GM18858 (cell line): Measurements from ENCODE around the gene GSTCD.
"Not testable (repeated sequence)": the region's sequence is repeated elsewhere in the genome, so short reads cannot be mapped to it uniquely, and the experiment has no call there.

Source experiments
- ATAC-seq: cut with Tn5 transposase; IDR thresholded peaks from one replicate; pipeline ENCODE4 v1.9.1; 2021; ENCODE audit not compliant: unreplicated experiment

GSTCD gene

DNA sequence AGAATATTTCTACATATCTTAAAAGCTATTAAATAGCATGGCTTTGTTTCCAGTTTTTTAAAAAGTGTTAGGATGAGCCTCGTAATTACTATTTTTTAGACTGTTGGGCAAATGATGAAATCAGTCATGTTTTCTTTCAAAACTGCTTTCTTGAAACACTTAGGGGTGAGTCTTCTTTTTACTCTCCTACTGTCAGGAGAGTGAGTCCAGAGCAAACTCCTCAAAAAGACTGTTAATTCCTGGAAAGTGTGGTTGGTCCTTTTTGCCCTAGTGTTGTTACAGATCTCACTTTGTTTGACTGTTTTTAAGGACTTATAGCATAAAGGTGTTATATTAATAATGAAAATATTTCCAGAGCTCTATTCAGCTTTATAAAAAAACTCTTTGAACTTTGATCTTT, 6.3 kb downstream of the GSTCD start:
- ATAC-seq: no peak

DNA sequence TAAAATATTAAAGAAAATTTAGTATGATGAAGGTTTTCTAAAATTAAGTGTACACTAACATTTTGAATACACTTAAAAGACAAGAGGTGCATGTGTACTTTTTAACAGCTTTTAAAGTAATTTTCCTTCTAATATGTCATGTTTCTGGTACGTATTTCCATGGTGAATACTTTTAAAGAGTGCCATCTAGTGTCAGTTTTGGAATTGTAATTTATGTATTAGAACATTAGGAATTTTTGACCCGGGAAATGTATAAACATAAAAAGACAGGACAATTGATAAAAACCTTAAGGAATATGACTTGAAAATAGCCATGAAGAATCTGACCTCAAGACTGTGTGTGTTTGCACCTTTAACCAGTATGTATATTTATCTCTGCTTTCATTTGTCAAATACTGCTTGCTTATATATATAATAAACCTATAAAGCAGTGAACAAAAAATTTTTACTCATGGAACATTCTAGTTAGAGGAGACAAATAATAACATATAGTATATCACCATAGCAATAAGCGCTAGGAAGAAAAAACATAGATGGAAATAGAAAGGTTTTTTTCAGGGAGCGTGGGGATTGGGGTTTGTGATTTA, 7.2 kb downstream of the GSTCD start:
- ATAC-seq: no peak

DNA sequence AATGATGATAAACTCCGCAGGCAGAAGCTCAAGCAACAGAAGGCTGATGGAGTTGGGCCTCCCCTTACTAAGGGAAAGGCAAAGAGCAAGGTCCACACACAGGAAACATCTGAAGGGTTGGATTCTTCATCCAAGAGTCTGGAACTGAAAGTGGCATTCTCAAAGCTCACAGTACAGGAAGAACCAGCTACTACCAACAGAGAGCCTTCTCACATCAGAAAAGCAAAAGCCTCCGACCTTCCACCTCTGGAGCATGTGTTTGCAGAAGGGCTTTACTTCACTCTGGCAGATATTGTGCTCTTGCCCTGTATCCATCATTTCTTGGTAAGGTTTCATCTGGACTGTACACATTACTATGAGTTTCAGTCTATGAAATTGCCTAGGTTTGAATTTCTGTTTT, 10.6 kb downstream of the GSTCD start:
- no peak for ATAC-seq

DNA sequence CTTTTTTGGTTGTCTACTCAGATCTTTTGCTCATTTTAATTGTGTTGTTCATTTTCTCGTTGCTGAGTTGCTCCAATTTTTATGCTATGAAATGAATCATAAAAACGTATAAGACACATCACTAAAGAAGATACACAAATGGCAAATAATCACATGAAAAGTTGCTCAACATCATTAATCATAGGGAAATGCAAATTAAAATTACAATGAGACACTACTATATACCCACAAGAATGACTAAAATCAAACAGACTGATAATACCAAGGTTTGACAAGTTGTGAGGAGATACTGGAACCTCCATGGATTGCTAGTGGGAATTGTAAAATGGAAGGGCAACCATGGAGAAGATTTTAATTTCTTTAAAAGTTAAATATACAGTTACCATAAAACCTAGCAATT, 17.0 kb downstream of the GSTCD start:
- no peak for ATAC-seq

DNA sequence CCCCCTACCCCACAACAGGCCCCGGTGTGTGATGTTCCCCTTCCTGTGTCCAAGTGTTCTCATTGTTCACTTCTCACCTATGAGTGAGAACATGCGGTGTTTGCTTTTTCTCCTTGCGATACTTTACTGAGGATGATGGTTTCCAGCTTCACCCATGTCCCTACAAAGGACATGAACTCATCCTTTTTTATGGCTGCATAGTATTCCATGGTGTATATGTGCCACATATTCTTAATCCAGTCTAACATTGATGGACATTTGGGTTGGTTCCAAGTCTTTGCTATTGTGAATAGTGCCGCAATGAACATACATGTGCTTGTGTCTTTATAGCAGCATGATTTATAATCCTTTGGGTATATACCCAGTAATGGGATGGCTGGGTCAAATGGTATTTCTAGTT, 21.3 kb downstream of the GSTCD start:
- not testable (repeated sequence) for ATAC-seq

DNA sequence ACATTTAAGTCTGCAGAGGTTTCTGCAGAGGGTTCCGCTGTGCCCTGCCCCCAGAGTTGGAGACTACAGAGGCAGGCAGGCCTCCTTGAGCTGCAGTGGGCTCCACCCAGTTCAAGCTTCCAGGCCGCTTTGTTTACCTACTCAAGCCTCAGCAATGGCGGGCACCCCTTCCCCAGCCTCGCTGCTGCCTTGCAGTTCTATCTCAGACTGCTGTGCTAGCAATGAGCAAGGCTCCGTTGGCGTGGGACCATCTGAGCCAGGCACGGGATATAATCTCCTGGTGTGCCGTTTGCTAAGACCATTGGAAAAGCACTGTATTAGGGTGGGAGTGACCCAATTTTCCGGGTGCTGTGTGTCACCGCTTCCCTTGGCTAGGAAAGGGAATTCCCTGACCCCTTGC, 26.6 kb downstream of the GSTCD start:
- ATAC-seq: not testable (repeated sequence)

DNA sequence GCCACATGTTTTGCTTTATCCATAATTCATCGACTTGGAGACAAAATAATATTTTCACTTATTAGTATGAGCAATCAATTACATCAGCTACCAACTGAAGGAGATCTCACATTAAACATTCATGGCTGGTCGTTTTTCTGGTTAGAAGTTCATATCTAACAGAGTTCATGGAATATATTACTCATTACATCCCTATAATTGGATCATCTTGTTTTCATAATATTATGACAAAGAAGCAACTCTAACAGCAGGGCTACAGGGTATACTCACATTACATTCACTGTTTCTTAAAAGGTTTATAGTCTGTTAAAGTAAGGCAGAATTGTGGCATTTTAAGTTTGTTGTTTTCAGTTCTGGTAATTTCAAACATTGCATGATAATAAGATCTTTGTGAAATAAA, 33.0 kb downstream of the GSTCD start:
- no peak for ATAC-seq

DNA sequence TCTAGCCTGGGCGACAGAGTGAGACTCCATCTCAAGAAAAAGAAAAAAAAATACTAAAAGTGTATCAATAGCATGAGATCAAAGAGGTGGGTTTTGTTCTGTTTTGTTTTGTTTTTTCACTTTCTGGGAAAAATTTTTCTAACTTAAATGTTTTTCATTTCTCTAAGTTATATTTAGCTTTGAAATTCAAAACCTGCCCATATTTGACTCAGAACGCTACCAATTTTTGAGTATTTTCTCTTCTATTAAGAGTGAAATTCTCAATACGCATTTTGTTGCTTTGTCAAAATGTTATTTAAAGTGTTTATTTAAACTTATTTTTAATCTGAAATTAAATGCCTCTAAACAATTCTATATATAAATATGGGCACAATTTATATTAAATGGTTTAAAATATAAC, 39.6 kb downstream of the GSTCD start:
- ATAC-seq: no peak

DNA sequence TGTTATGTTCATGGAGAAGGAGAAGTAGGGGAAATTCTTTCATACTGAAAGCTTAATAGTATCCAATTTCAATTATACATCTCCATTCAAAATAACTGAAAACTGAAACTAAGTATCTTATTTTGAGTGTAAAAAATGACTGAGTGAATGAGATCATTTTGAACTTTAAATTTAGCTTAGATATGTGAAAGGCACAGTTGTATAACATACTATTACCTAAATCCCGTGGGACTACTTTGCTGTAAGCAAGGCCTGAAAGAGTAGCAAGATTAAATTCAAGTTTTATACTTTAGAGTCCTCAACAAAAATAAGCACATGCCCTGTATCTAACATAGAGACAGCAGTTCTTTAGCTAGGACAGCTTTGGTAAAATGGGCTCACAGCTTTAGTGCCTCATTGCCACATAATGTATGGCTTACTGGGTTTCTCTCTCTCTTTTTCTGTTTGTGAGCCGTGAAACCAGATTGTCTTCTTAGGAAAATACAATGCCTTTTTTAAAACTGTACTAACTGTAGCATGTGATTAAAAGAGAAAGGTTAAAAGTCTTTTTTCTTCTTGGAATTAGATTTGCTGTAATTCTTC, 43.2 kb downstream of the GSTCD start:
- ATAC-seq: no peak

DNA sequence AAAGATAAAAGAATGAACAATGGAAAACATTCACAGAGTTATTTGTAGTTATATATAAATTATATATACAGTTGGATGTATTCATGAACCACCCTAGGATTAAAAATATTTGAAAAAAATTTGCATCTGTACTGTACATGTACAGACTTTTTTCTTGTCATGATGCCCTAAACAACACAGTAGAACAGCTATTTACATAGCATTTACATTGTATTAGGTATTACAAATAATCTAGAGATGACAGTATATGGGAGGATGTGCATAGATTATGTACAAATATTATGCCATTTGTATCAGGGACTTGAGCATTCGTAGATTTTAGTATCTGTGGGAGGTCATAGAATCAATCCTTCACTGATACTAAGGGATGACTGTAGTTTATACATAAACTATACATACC, 44.8 kb downstream of the GSTCD start:
- ATAC-seq: no peak

DNA sequence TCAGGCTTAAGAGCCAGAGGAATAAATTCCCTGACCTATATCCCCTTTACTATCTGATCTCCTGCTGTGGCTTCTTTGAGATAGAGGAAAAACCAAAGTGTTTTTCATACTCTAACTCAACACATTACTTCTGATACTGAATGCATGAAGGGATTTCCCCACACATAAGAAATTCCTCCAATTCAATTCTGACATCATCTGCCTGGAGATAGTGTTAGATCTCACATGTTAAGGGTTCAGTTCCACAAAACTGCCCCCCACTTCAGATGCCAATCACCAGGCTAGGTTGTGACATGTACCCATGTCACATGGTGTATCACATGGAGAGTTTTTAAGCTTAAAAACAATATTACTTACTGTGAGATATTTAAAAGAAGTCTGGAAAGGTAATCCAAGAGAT, 46.8 kb downstream of the GSTCD start:
- ATAC-seq: no peak

DNA sequence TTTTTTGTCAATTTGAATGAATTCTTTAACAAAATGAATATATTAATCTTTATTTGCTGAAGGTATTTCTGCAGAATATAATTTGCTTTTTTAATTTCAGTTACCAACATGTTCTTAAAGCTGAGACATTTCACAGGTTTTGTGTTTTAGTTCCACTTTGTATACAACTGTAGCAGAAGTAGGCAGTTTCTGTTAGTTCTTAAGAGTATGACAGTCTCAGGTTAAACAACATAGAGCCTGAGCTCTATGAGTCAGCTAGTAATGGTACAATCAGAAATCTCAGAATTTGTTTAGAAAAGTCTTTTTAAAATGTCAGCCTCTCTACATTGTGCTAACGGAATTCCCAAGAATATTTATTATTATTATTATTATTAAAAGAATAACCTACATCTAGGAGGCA, 50.4 kb downstream of the GSTCD start:
- peak; percentile 42 for ATAC-seq

DNA sequence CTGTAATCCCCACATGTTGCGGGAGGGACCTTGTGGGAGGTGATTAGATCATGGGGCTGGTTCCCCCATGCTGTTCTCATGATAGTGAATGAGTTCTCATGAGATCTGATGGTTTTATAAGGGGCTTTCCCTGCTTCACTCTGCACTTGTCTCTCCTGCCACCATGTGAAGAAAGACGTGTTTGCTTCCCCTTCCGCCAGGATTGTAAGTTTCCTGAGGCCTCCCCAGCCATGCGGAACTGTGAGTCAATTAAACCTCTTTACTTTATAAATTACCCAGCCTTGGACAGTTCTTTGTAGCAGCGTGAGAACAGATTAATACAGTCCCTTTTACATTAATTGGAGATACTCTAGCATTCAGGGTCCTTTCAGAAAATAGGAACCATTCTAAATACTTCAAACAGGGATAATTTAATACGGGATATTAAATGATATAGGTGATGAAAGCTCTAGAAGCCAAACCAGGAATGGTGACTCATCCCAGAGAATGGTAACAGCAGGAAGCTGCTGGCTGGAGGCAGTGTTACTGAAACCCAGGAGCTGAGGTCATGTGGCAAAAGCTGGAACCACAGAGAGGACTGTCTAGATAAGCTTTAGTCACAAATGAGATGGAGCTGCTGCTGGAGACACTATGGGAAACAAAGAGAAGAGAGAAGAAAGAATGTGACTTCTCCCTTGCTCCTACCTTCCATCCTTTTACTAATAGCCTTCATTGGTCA, 57.3 kb downstream of the GSTCD start:
- no peak for ATAC-seq

DNA sequence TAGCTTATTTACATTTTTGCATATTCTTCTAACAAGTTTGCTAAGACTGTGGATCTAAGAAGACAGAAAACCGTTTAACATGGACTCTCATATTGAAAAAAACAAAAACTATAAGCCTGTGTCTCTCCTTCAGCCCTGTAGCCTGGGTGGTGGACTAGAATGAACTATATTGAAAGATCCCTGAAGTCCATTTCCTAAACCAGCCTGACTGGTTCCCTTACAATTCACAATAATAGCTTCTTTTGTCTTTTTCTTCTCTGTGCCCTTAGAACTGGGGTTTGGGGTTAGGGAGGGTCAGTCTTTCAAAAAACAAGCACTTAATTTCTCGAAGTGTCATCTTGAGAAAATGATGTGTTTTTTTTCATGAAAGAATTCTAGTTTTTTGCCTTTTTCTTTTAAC, 59.0 kb downstream of the GSTCD start:
- ATAC-seq: no peak

DNA sequence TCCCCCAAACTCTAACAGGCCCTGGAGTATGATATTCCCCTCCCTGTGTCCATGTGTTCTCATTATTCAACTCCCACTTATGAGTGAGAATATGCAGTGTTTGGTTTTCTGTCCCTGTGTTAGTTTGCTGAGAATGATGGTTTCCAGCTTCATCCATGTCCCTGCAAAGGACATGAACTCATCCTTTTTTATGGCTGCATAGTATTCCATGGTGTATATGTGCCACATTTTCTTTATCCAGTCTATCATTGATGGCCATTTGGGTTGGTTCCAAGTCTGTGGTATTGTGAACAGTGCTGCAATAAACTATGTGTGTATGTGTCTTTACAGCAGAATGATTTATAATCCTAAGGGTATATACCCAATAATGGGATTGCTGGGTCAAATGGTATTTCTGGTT, 61.9 kb downstream of the GSTCD start:
- not testable (repeated sequence) for ATAC-seq

DNA sequence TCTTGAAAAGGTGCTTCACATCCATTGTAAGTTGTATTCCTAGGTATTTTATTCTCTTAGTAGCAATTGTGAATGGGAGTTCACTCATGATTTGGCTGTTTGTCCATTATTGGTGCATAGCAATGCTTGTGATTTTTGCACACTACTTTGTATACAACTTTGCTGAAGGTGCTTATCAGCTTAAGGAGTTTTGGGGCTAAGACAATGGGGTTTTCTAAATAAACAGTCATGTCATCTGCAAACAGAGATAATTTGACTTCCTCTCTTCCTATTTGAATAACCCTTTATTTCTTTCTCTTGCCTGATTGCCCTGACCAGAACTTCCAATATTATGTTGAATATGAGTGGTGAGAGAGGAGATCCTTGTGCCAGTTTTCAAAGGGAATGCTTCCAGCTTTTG, 63.5 kb downstream of the GSTCD start:
- ATAC-seq: not testable (repeated sequence)

DNA sequence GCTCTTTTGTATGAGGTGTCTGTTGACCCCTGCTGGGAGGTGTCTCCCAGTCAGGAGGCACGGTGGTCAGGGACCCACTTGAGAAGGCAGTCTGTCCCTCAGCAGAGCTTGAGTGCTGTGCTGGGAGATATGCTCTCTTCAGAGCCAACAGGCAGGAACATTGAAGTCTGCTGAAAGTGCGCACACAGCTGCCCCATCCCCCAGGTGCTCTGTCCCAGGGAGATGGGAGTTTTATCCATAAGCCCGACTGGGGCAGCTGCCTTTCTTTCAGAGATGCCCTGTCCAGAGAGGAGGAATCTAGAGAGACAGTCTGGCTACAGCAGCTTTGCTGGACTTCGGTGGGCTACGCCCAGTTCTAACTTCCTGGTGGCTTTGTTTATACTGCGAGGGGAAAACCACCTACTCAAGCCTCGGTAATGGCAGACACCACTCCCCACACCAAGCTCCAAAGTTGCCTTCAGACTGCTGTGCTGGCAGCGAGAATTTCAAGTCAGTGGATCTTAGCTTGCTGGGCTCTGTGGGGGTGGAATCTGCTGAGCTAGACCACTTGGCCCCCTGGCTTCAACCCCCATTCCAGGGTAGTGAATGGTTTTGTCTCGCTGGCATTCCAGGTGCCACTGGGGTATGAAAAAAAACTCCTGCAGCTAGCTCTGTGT, 67.3 kb downstream of the GSTCD start:
- ATAC-seq: not testable (repeated sequence)

DNA sequence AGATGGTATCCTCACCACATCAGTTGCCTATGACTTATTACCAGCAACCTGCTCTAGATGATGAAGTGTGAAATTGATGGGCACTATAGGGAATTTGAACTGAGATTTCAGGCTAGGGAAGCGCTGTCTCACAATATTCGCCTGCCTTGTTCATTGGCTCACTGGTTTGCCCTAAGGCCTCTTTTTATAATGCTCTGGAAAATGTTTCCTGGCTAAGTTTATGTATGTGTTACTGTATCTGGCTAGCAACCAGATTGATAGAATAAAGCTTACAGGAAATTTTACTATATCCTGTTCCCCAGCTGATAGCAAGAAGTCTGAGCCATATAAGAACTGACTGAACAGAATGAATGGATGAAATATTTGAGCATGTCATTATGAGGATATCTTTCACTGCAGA, 71.6 kb downstream of the GSTCD start:
- ATAC-seq: no peak

DNA sequence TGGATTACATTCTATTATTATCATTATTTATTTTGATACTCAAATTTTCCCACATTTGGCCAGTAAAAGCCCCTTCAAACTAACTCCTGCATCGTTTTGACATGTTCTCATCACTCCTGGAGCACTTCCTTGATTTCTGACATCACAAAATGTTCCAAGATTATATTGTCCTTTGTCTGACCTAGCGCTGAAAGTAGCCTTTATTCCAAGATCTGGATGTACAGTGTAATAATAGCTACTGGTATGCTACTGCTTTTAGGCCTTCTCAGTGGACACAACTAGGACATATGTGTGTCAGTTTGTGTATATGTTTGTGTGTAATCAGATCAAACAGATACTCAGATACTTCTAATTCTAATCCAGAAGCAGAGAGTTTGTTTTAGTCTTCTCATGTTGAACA, 76.2 kb downstream of the GSTCD start:
- ATAC-seq: no peak

DNA sequence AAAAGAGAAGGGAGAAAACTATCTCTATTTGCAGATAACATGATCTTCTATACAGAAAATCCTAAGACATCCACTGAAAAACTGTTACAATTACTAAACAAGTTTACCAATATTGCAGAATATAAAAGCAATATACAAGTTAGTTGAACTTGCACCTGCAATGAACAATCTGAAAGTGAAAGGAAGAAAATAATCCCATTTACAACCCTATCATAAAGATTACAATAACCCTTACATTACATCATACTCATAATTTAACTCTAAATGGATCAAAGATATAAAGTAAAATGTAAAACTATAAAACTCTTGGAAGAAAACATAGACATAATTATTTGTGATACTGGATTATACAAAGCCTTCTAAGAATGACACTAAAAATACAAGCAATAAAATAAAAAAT, 77.2 kb downstream of the GSTCD start:
- ATAC-seq: no peak

DNA sequence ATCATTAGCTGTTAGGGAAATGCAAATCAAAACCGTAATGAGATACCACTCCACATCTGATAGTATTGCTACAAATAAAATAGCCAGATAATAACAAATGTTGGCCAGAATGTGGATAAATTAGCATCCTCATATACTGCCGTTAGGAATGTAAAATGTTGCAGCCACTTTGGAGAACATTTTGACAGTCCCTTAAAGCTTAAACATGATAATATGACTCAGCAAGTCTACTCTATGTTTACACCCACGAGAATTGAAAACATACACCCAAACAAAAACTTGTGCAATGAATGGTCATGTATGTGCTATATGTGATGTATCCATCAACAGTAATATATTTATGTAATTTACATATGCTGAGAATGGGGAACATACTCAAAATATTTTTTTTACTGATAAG, 78.2 kb downstream of the GSTCD start:
- no peak for ATAC-seq

DNA sequence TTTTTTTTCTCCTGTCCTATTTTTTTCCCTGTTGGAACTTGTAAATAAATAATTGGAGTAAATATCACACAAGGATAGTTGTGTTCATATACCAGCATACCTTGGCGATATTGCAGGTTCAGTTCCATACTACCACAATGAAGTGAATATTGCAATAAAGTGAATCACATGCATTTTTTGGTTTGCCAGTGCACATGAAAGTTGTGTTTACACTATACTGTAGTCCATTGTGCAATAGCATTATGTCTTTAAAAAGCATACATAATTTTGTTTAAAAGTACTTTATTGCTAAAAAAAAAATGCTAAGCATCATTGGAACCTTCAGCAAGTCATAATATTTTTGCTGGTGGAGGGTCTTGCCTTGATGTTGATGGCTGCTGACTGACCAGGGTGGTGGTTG, 88.6 kb downstream of the GSTCD start:
- ATAC-seq: no peak
